ENCODE data around the gene XRN2. TPM values are rescaled to one million over a fixed set of nuclear protein-coding genes. Genes with fewer than 3 reads are reported as not detected.

The XRN2 gene, protein sequence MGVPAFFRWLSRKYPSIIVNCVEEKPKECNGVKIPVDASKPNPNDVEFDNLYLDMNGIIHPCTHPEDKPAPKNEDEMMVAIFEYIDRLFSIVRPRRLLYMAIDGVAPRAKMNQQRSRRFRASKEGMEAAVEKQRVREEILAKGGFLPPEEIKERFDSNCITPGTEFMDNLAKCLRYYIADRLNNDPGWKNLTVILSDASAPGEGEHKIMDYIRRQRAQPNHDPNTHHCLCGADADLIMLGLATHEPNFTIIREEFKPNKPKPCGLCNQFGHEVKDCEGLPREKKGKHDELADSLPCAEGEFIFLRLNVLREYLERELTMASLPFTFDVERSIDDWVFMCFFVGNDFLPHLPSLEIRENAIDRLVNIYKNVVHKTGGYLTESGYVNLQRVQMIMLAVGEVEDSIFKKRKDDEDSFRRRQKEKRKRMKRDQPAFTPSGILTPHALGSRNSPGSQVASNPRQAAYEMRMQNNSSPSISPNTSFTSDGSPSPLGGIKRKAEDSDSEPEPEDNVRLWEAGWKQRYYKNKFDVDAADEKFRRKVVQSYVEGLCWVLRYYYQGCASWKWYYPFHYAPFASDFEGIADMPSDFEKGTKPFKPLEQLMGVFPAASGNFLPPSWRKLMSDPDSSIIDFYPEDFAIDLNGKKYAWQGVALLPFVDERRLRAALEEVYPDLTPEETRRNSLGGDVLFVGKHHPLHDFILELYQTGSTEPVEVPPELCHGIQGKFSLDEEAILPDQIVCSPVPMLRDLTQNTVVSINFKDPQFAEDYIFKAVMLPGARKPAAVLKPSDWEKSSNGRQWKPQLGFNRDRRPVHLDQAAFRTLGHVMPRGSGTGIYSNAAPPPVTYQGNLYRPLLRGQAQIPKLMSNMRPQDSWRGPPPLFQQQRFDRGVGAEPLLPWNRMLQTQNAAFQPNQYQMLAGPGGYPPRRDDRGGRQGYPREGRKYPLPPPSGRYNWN
- 55.1 TPM for total RNA-seq
- long read RNA-seq, transcript XRN2-201 (30 exons, 3,437 nt), result major isoform, 16 of 237 reads
- long read RNA-seq, partial matches to known transcripts, result 198 of 237 reads
- long read RNA-seq, other reads (novel, unspliced or antisense), result 23 of 237 reads

DNA sequence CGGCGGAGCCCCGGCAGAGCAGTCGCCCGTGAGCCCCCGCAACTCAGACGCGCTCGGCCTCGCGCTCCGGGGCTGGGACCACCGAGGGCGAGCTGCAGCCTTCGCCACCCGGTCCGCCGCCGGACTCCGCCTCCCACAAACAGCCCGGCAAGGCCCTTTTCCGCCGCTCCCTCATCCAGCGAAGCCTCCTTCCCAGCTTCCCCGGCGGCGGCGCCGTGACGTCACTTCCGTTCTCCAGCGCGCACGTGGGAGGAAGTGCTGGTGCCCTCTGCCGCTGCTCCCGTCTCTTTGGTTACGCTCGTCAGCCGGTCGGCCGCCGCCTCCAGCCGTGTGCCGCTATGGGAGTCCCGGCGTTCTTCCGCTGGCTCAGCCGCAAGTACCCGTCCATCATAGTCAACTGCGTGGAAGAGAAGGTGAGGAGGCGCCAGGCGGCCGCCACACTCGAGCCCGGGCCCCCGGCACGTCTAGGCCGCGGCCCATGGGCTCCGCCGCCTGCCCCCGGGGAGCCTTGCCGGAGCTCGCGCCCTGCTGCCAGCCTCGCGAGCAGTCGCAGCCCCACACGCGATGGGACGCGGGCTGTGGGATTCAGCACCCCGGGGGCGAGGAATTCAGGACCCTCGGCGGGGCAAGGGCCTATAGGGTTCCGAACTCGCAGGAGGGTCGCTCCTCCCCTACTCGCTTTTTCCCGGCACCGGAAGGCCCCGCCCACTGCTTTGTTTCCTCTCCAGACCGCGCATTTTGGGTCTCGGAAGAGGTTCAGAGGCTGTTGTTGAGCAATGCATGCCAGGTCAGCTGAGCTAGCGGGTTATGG, at the start of gene XRN2:
Gene XRN2, plus strand, starts transcription at position 271 of the 811 bp plus-strand sequence. Its CDS starts 68 bp downstream, at position 339.
- DNase-seq (ENCODE audit: low spot score), result peak; percentile 98

DNA sequence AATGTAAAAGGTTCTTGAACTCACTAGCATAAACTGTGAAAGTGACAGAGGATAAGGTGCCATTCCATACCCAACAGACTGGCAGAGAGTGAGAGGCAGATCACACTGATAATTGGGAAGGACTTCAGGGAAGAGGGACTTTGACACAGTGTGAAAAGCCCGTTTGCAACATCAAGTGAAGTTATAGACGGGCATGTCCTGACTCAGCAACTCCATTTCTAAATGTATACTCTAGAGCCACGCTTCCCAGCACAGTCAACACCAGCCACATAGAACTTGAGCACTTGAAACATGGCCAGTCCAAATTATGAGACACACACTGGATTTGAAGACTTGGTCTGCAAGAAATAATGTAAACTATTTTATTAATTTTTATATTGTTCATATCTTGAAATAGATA, 45.9 kb upstream of the XRN2 start:
- DNase-seq (ENCODE audit: low spot score), result no peak

DNA sequence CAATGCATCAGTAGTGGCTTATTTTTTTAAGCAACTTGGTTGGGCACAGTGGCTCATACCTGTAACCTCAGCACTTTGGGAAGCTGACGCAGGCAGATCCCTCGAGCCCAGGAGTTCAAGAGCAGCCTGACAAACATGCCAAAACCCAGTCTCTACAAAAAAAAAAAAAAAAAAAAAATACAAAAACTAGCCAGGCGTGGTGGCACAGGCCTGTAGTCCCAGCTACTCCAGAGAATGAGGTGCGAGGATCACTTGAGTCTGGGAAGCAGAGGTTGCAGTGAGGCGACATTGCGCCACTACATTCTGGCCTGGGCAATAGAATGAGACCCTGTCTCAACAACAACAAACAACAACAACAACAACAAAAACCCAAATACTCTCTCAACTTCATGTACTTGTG, 44.7 kb upstream of the XRN2 start:
- no peak for DNase-seq (ENCODE audit: low spot score)

DNA sequence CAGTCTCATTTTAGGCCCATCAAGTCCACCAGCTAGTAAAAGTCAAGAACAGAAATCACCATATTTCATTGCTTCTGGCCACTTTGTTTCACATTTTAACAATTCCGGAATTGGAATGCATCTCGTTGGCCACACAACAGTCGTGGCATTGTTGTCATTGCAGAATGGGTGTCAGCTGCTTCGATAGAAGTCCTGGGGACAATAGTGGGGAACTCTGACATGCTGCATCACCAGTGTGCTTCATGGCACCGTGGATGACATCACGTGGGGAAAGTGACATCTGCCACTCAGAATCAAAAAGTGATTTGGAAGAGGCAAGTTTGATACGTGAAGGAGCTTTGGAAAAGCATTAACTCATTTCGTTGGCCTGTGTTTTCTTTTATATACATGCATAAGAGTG, 43.8 kb upstream of the XRN2 start:
- no peak for DNase-seq (ENCODE audit: low spot score)

DNA sequence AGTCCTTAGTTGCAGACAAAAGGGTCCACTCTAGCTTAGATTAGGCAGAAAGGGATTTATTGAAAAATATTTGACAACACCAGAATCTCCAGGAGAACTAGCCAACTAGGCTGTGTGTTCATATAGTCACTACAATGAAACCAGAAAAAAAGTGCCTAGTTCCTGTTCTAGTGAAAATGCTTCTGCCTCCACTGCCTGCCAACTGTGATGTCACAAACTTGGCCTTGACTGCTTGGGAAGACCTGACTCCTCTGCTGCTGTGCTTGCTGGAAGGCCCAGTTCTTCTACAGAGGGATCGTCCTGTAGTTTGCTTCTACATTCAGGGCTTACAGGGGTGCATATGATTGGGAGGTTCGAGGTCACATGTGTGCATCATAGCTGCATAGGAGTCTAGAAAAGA, 40.3 kb upstream of the XRN2 start:
- no peak for DNase-seq (ENCODE audit: low spot score)

DNA sequence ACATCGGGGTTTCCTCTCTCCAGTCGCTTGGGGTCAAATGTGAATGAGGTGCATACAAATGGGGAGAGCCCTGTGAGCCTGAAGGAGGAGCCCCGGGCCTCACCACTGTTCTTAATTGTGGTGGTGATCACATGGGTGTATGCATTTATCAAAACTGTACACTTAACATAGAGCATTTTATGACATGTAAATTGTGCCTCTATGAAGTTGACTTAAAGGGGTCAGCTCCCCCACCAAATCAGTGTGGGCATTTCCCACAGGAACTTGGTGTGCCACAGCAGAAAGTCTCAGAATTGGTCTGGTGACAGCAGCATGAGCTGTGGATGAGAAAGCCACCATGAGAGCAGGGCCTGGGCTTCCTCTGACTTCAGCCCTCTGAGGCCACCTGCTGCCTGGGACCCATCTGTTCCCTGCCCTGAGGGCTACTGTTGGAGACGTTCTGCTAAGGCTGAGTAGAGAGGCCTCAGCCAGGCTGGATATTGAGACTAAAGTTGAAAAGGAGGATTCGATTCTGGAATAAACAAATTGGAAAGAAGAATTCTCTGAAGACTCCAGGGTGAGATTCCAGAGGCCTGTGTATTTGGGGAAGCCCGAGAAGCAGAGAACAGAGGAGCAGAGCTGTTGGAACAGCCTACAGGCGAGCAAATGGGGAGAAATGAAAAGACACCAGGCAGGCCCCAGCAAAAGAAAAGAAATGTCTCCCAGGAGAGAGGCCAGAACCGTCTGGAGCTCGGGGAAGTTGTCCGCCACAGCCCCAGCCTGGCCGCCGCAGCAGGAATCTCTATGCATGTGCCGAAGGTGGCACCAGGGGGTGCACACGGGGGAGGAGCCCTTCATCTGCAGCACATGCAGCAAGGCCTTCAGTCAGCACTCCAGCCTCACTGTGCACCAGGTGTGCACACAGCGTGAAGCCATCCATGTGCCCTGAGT, 37.6 kb upstream of the XRN2 start:
- DNase-seq (ENCODE audit: low spot score), result no peak

DNA sequence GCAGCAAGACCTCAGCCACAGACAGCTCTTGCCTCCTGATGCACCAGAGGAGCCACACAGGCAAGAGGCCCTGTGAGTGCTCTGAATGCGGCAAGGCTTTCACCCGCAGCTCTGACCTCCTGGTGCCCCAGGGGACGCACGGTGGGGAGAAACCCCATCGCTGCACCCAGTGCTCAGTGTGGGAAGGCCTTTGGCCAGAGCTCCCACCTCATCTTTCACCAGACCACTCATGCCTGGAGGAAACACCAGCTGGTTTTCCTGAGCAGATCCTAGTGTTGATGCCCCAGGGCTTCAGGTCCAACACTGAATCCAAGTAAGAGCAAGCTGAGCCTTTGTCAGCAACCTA, 37.0 kb upstream of the XRN2 start:
- no peak for DNase-seq (ENCODE audit: low spot score)

DNA sequence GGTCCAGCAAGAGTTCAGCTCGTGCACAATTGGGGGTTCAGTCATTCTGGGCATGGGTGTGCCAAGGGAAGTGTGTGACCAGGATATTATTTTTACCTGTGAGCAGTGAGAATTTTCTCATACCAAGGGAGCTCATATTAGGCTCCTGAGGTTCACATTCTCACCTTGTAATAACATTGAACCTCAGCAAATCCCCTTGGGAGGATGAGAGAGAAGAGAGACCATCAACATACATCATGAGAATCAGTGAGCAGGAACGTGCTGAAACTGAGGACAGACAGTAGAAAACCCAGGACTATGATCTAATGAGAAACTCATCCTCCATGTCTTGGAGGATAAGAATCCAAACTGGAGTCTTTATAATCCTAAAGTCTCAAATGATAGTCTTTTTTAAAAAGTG, 33.4 kb upstream of the XRN2 start:
- no peak for DNase-seq (ENCODE audit: low spot score)

DNA sequence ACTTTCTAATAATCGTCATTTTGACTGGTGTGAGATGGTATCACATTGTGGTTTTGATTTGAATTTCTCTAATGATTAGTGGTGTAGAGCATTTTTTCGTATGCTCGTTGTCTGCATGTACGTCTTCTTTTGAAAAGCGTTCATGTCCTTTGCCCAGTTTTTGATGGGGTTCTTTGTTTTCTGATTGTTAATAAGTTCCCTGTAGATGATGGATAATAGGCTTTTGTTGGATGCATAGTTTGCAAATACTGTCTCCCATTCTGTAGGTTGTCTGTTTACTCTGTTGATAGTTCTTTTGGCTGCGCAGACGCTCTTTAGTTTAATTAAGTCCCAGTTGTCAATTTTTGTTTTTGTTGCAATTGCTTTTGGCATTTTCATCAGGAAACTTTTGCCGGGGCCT, 32.3 kb upstream of the XRN2 start:
- no peak for DNase-seq (ENCODE audit: low spot score)

DNA sequence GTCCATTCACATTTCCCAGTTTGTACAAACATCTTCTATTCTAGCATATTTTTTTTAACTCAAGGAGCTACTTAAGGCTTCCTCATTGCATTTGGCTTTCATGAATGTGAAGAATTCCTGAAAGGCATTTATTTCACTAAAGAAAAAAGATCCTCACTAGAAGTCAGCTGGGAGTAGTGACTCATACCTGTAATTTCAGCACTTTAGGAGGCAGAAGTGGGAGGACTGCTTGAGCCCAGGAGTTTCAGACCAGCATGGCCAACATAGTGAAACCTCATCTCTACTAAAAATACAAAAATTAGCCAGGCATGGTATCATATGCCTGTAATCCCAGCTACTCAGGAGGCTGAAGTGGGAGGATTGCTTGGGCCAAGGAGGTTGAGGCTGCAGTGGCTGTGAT, 30.9 kb upstream of the XRN2 start:
- no peak for DNase-seq (ENCODE audit: low spot score)

DNA sequence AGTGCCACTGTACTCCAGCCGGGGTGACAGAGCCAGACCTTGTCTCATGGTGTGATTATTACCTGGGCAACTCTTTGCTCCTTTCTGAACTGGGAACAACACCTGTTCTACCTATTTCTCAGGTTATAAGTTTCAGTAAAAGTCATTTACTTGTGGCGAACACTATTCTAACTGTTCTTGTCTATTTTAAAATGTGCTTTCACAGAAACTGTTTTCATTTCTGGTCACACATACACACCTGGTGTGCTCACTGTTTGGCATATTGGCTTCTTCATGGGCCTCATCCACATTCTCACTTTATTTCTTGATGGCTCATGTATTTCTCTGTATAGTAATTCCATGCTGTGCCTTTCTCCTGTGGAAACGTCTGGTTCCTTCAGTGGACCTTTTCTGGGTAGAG, 30.5 kb upstream of the XRN2 start:
- DNase-seq (ENCODE audit: low spot score), result no peak

DNA sequence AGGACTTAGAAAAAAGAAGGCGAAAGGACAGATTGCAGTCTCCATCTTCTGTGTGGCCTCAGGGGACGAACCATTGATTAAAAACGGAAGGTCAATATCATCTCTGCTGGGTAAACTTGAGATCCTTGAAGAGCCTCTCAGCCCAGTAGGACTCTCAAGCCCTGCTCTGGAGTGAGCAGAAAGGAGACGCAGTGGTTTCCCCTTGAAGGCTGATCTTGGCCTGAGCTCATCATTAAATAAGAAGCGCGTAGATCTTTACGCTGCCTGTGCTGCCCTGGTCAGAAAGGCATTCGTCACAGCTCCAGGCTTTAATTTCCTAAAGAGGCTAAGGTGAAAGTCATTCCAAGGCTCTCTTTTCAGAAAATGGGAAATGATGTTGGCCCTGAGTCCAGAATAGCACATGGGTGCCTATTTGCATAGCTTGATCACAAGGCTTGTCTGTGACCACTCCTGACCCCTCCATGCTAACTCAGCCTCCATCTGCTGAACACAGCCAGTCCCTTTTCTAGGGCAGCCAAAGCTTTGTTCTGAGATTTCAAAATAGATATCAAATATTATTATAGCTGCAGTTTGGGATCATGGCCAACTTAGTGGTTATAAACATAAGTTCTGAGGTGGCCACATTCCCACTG, 29.3 kb upstream of the XRN2 start:
- DNase-seq (ENCODE audit: low spot score), result no peak

DNA sequence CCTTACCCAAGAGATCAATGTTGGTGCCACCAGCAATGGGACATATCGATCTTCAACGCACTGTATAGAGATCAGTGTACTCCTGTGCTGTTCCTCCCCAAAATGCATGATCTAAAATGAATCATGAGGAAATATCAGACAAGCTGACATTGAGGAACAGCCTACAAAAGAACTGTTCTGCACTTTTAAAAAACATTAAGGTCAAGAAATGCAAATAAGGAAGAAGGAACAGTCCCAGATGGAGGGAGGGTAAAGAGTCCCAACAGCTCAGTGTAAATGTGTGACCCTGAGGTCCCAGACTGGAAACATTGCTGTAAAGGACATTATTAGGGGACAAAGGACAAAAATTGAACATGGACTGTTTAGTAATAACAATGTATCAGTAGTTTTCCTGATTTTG, 24.3 kb upstream of the XRN2 start:
- DNase-seq (ENCODE audit: low spot score), result no peak

DNA sequence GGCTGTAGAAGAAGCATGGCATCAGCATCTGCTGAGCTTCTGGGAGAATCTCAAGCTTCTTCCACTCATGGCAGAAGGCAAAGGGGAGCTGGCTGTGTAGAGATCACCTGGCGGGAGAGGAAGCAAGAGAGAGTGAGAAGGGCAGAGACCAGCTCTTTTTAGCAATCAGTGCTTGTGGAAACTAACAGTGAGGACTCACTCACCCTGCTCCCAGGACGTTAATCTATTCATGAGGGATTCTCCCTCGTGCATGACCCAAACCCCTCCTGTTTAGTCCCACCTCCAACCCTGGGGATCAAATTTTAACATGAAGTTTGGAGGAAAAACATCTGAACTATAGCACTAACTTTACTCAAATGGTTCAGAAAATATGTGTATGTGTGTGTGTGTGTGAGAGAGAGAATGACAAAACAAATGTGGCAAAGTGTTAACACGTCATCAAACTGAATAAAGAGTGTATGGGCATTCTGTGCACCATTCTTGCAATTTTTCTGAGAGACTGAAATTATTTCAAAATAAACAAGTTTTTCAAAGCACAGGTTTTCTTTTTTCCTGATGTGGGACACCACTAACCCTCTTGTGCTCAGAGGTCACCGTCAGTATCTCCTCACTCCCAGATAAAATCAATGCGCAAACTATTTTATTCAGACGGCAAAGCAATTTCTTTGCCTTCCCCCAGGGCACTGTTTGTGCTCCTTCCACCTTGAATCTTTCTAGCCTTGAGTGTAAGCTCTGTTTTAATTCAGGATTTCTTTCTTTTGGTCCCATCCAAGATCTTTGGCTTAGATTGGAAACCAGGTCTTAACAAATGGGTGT, 23.2 kb upstream of the XRN2 start:
- no peak for DNase-seq (ENCODE audit: low spot score)

DNA sequence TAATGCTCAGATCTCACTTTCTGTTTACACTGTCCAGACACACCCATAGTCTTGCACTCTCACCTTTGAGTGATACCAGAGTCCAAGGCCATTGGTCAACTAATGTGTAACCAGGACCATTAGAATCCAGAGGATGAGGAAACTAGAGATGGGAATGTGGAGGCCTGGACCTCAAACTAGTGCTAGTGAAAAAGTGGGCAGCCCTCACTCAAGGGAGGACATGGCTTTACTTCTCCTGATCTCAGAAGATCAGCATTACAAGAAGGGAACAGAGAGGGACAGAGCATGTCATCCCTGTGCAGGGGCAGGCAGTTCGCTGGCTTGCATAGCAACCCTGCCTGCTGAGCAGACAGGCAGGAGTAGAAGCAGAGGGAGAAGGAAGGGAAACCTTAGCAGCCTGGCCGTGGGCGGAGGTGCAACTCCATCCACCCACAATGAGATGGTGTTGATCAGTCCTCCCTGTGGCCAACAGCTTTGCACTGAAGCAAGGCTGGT, 22.6 kb upstream of the XRN2 start:
- no peak for DNase-seq (ENCODE audit: low spot score)

DNA sequence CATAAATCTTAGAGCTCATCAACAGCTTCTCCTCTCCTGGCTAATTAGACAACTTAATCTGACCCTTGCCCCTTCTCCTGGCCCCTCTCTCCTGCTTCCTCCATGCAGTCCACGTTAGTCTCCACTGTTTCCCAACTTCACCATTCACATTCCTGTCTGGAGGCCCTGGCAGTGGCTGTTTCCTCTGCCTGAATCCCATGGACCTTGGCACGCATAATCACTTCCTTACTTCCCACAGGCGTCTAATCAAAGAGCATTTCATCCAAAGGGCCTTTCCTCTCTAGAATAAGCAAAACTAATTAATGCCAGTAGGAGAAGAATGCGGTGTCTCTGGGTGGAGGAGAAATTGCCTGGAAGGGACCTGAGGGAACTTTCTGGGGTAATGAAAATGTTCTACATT, 16.4 kb upstream of the XRN2 start:
- DNase-seq (ENCODE audit: low spot score), result no peak

DNA sequence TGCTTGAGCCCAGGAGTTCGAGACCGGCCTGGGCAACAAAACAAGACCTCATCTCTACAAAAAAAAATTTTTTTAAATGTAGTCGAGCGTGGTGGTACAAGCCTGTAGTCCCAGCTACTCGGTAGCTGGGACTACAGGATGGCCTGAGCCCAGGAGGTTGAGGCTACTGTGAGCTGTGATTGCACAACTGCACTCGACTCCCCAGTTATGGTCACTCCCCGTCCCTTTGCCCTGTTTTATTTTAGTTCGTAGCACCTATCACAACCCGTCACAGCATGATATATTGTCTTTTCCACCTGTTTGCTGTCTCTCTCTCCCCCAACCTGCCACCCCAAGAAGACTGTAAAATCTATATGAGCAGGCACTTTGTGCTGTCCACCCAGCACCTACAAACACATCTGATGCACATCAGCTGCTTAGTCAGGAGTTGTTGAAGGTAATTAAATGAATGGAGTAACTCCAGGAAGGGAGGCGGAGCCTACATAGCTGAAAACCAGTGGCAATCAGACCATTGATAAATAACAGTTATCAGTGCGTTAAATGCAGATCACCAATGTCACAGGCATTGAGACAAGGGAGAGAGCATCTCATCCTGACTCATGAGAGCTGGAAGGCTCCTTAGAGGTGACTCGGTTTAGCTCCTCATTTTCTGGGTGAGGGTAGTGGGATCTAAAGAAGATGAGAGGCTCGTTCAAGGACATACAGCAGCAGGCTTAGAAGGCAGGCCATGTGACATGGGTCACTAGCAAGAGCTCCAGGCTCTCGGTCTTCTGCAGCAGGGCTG, 14.4 kb upstream of the XRN2 start:
- no peak for DNase-seq (ENCODE audit: low spot score)

DNA sequence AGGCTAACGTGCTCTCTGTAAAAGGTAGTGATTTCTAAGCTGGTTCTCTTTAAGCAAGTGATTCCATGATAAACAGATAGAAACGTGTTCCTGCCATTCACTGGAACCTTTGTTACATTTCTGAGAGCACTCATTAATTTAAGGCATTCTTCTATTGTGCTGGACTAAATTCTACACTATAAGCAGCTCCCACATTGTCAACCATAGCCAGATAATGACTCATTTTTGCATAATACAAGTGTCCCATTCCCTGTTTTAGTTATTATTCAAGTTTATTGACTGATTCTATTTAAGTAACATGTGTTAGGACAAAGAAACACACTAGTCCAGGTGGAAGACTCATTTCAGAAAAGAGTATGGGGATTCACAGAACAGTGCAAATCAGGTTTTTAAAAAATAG, 13.5 kb upstream of the XRN2 start:
- no peak for DNase-seq (ENCODE audit: low spot score)

Data from mesenteric fat pad (tissue), 1 donor.